Activated T-cell treated with anti-CD3 and anti-CD28 coated beads, Interleukin-2, amount 50 U/mL, for 24 hours (primary cell): ENCODE measurements around the gene SLC5A10.
"Not testable (repeated sequence)": the region's sequence is repeated elsewhere in the genome, so short reads cannot be mapped to it uniquely, and the experiment has no call there.

ENCODE experiments used
- DNase-seq: peaks from one replicate; pipeline ENCODE4 v3.0.0-alpha.2; 2020
- H3K27ac Mint-ChIP-seq: 2 replicates; pipeline ENCODE4 v1.8.0; 2020; ENCODE audit warnings: mild to moderate bottlenecking, mixed read lengths
- H3K27me3 Mint-ChIP-seq: 2 replicates; pipeline ENCODE4 v1.8.0; 2020; ENCODE audit warnings: mixed read lengths
- H3K36me3 Mint-ChIP-seq: 2 replicates; pipeline ENCODE4 v1.8.0; 2020; ENCODE audit warnings: low read depth, mixed read lengths
- H3K4me1 Mint-ChIP-seq: 2 replicates; pipeline ENCODE4 v1.8.0; 2020; ENCODE audit warnings: low read depth, mixed read lengths
- H3K4me3 Mint-ChIP-seq: 2 replicates; pipeline ENCODE4 v1.8.0; 2020; ENCODE audit warnings: mild to moderate bottlenecking, moderate library complexity, mixed read lengths
- H3K9me3 Mint-ChIP-seq: 2 replicates; pipeline ENCODE4 v1.8.0; 2020; ENCODE audit warnings: mixed read lengths

Gene SLC5A10

GRCh38 chr17:19017401-19017800, 65.4 kb downstream of the SLC5A10 start:
- no peaks in the 10 kb centered on the region for H3K27me3 Mint-ChIP-seq
- H3K36me3 Mint-ChIP-seq, result peaks cover 15% of the 10 kb centered on the region
- H3K4me3 Mint-ChIP-seq, result no peak overlapping the region
- no peaks in the 10 kb centered on the region for H3K9me3 Mint-ChIP-seq
- H3K27ac Mint-ChIP-seq, result no peak overlapping the region
- no peak for DNase-seq
- H3K4me1 Mint-ChIP-seq, result peaks cover 2% of the 10 kb centered on the region

- peaks cover 21% of the 10 kb centered on the region for H3K36me3 Mint-ChIP-seq
- H3K4me3 Mint-ChIP-seq, result no peak overlapping the region
- H3K9me3 Mint-ChIP-seq, result no peaks in the 10 kb centered on the region
- no peaks in the 10 kb centered on the region for H3K27me3 Mint-ChIP-seq
- DNase-seq, result no peak
- H3K4me1 Mint-ChIP-seq, result peaks cover 2% of the 10 kb centered on the region
- H3K27ac Mint-ChIP-seq, result no peak overlapping the region
Observed at GRCh38 chr17:19017804-19018599, 66.0 kb downstream of the SLC5A10 start.

GRCh38 chr17:19018600-19018950, 66.6 kb downstream of the SLC5A10 start:
- Mint-ChIP-seq H3K27ac (peak overlapping the region; percentile 26), H3K27me3 (no peaks in the 10 kb centered on the region), H3K36me3 (peaks cover 21% of the 10 kb centered on the region), H3K4me3 (no peak overlapping the region), H3K4me1 (peaks cover 2% of the 10 kb centered on the region), H3K9me3 (no peaks in the 10 kb centered on the region)
- no peak for DNase-seq

GRCh38 chr17:19019041-19019941, 67.3 kb downstream of the SLC5A10 start:
- Mint-ChIP-seq H3K9me3 (no peaks in the 10 kb centered on the region), H3K4me1 (peaks cover 8% of the 10 kb centered on the region), H3K4me3 (no peak overlapping the region), H3K27me3 (no peaks in the 10 kb centered on the region), H3K27ac (peak overlapping the region; percentile 26), H3K36me3 (peaks cover 21% of the 10 kb centered on the region)
- no peak for DNase-seq

- Mint-ChIP-seq H3K4me1 (peaks cover 15% of the 10 kb centered on the region), H3K27ac (peak overlapping the region; percentile 55), H3K36me3 (peaks cover 22% of the 10 kb centered on the region), H3K9me3 (no peaks in the 10 kb centered on the region), H3K4me3 (no peak overlapping the region), H3K27me3 (no peaks in the 10 kb centered on the region)
- no peak for DNase-seq
Observed at GRCh38 chr17:19020016-19020415, 68.1 kb downstream of the SLC5A10 start.

DNA sequence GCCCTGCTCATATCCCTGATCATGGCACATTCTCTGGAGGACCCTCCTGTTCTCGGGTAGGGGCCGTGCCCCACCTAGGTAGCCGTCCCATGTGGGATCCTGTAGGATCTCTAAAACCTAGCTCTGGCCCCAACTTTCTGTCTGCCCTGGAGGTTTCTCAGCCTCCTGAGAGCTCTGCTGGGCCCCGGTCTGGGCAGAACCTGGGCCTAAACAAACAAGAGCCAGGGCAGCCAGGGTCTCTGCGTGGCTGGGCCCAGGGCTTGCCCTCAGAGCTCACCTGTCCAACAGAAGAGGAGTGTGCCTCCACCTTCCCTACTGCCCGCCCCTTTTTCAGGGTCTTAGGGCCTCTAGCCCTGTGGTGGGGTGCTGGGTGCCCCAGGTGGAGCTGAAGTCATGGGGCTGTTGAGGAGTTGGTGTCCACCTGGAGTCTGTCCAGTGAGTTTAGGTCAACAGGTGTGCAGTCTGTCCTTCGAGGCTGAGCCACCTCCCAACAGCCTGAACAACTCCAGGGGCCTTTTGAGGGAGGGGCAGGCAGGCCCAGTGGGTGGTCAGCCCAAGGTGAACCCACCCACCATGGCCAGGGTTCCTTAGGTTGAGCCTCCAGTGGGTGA, 69.2 kb downstream of the SLC5A10 start:
- not testable (repeated sequence) for H3K27ac Mint-ChIP-seq

GRCh38 chr17:19021622-19022083, 69.7 kb downstream of the SLC5A10 start:
- no peak overlapping the region for H3K27ac Mint-ChIP-seq
- H3K36me3 Mint-ChIP-seq, result peaks cover 22% of the 10 kb centered on the region
- no peak overlapping the region for H3K4me3 Mint-ChIP-seq
- peaks cover 16% of the 10 kb centered on the region for H3K4me1 Mint-ChIP-seq
- DNase-seq, result peak; percentile 68
- no peaks in the 10 kb centered on the region for H3K27me3 Mint-ChIP-seq
- no peaks in the 10 kb centered on the region for H3K9me3 Mint-ChIP-seq

More for the DNA sequence above, 69.2 kb downstream of the SLC5A10 start:
- H3K4me3 Mint-ChIP-seq, DNase-seq, H3K9me3 Mint-ChIP-seq, H3K27me3 Mint-ChIP-seq: not testable (repeated sequence)
- Mint-ChIP-seq H3K4me1 (peaks cover 16% of the 10 kb centered on the region), H3K36me3 (peaks cover 22% of the 10 kb centered on the region)

GRCh38 chr17:19022128-19022527, 70.2 kb downstream of the SLC5A10 start:
- H3K36me3 Mint-ChIP-seq, result peaks cover 22% of the 10 kb centered on the region
- no peak overlapping the region for H3K4me3 Mint-ChIP-seq
- no peaks in the 10 kb centered on the region for H3K27me3 Mint-ChIP-seq
- no peak for DNase-seq
- peaks cover 16% of the 10 kb centered on the region for H3K4me1 Mint-ChIP-seq
- H3K9me3 Mint-ChIP-seq, result no peaks in the 10 kb centered on the region
- H3K27ac Mint-ChIP-seq, result no peak overlapping the region

DNA sequence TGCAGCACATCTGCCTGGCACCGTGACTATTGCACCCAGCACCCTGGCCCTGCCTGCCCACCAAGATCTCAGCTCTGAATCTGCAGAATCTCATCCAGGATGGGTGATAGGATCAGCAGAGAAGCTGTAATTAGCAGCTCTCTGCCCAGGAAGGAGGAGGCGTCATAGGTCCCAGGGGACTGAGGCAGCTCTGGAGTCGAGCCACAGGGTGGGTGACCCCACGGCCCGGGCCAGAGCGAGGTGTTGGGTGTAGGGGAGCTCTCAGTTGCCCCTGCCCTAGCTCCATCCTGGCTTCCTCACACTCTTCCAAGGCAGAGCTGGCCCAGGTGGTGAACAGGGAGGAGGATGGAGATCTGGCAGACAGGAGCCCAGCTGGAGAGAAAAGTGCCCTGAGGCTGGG, 70.8 kb downstream of the SLC5A10 start:
- Mint-ChIP-seq H3K27ac (peak overlapping the region; percentile 56), H3K36me3 (peaks cover 22% of the 10 kb centered on the region), H3K27me3 (no peaks in the 10 kb centered on the region), H3K9me3 (no peaks in the 10 kb centered on the region), H3K4me3 (no peak overlapping the region), H3K4me1 (peaks cover 16% of the 10 kb centered on the region)
- DNase-seq, result no peak

DNA sequence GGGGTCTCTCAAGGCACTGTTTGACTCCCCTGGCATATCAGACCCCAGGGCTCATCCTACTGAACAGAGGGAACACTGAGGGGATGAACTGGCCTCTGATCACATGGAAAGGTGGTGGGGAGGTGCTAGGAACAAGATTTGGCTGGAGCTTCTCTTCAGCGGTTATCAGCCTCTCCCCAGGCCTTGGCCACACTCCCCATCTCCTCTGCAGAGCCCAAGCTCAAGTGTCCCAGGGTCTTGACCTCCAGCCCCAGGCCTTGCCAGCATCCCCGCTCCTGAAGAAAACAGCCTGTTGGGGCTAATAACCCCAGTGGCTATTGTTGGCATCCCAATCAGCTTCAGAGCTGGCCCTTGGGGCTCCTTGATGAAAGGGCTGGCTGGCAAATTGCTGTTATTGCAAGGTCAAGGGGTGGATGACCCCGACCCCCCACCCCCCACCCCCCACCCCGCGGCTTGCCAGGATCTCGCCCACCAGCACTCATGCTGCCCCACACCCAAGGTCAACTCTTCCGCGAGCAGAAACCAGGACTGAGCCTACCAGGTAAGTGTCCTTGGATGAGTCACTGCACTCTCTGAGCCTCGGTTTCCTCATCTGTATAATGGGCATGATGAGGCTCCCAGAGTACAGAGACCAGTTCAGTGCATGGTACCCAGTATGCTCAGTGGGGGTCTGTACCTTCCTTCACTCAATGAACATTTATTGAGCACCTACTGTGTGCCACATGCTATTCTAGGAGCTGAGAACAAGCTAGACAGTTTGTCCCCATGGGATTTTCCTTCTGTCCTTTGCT, 71.4 kb downstream of the SLC5A10 start:
- Mint-ChIP-seq H3K27me3 (no peaks in the 10 kb centered on the region), H3K4me1 (peaks cover 16% of the 10 kb centered on the region), H3K36me3 (peaks cover 22% of the 10 kb centered on the region), H3K4me3 (no peak overlapping the region), H3K27ac (peak overlapping the region; percentile 27), H3K9me3 (no peaks in the 10 kb centered on the region)
- DNase-seq, result no peak

GRCh38 chr17:19024101-19025078, 72.4 kb downstream of the SLC5A10 start:
- Mint-ChIP-seq H3K36me3 (peaks cover 22% of the 10 kb centered on the region), H3K9me3 (no peaks in the 10 kb centered on the region), H3K4me1 (peaks cover 16% of the 10 kb centered on the region), H3K4me3 (no peak overlapping the region), H3K27ac (peak overlapping the region; percentile 88), H3K27me3 (no peaks in the 10 kb centered on the region)
- peak; percentile 56 for DNase-seq

DNA sequence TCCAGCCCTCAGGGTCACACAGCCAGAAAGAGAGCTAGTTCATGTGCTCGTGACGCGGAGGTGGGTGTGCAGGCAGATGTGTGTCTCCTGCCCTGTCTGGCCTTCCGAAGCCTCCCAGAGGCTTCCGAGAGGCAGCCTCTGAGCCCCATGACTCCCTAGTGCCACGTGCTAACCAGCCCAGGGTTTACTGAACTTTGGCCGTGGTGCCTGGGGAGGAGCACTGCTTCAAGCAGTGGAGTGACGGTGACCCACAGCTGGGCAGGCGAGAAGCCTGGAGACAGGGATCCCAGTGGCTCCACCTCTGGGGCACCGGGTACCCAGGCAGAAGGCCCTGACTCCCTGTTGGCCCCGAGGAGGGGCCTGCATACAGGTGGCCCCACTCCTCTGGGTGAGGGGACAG, 76.7 kb downstream of the SLC5A10 start:
- not testable (repeated sequence) for DNase-seq, H3K36me3 Mint-ChIP-seq, H3K27me3 Mint-ChIP-seq, H3K4me3 Mint-ChIP-seq, H3K9me3 Mint-ChIP-seq, H3K27ac Mint-ChIP-seq
- H3K4me1 Mint-ChIP-seq, result peaks cover 14% of the 10 kb centered on the region

DNA sequence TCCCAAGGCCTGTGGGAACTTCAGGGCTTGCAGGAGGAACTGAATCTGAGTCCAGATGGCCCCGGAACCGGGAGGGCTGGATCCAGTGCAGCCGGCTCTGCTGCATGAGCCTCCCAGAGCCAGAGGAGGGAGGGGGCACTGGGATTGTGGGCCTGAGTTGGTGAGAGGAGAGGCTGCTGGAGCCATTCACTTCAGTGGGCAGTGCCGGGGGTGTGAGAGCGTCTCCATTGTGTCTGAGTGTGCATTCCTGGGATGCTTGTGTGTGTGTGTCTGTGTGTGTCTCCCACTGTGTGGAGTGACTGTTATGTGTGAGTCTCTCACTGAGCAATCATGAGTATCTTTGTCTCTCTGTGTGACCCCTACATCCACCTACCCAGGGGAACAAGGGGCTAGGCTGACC, 77.8 kb downstream of the SLC5A10 start:
- not testable (repeated sequence) for H3K36me3 Mint-ChIP-seq, H3K4me3 Mint-ChIP-seq, DNase-seq, H3K27me3 Mint-ChIP-seq, H3K9me3 Mint-ChIP-seq, H3K4me1 Mint-ChIP-seq, H3K27ac Mint-ChIP-seq
